GM12864 (cell line): ENCODE measurements around the gene TMEM125.

ENCODE experiments used
- DNase-seq: peaks from one replicate; pipeline ENCODE4 v3.0.0-alpha.2; 2011; ENCODE audit warnings: low read depth
- H3K4me3 ChIP-seq: 2 replicates; pipeline ENCODE4 v1.5.1; 2011; ENCODE audit warnings: mild to moderate bottlenecking, low read depth, low read length, control low read depth
- CTCF ChIP-seq: IDR thresholded peaks from 2 replicates; pipeline ENCODE4 v1.5.1; 2011; ENCODE audit warnings: low read depth, mild to moderate bottlenecking, moderate library complexity, low read length, control low read depth, inconsistent platforms; ENCODE audit errors: missing control alignments

The TMEM125 gene

GRCh38 chr1:43302201-43302600 is 32.4 kb downstream of the TMEM125 start:
- no peak for TF ChIP-seq CTCF
- H3K4me3 ChIP-seq = no peak overlapping the region
- no peak for DNase-seq

- TF ChIP-seq CTCF = no peak
- H3K4me3 ChIP-seq = no peak overlapping the region
- DNase-seq = no peak
Observed at GRCh38 chr1:43302721-43303470, 33.1 kb downstream of the TMEM125 start.

GRCh38 chr1:43303471-43304313 is 33.9 kb downstream of the TMEM125 start:
- TF ChIP-seq CTCF = no peak
- H3K4me3 ChIP-seq = no peak overlapping the region
- no peak for DNase-seq

GRCh38 chr1:43304314-43304681 is 34.5 kb downstream of the TMEM125 start:
- no peak for DNase-seq
- no peak overlapping the region for H3K4me3 ChIP-seq
- TF ChIP-seq CTCF = no peak

GRCh38 chr1:43304771-43305300 is 35.1 kb downstream of the TMEM125 start:
- DNase-seq = no peak
- TF ChIP-seq CTCF = no peak
- H3K4me3 ChIP-seq = no peak overlapping the region

- H3K4me3 ChIP-seq = no peak overlapping the region
- TF ChIP-seq CTCF = no peak
- no peak for DNase-seq
Observed at GRCh38 chr1:43305461-43305860, 35.7 kb downstream of the TMEM125 start.
